Karpas-422 (cell line): ENCODE data around the gene RTP4. TPM values are rescaled to one million over a fixed set of nuclear protein-coding genes. Genes with fewer than 3 reads are reported as not detected.
"Not testable (repeated sequence)": the region's sequence is repeated elsewhere in the genome, so short reads cannot be mapped to it uniquely, and the experiment has no call there.

Experiments
- DNase-seq: peaks from one replicate; pipeline ENCODE4 v3.0.0-alpha.2; 2015
- H2AFZ ChIP-seq: fragments of 200-600 bp; sonication (generic); 2 replicates; pipeline ENCODE4 v1.6.1; 2014; ENCODE audit warnings: antibody characterized with exemption, low read length, mixed read lengths
- H3K27ac ChIP-seq: fragments of 200-600 bp; sonication (generic); 2 replicates; pipeline ENCODE4 v1.5.1; 2014; ENCODE audit warnings: mild to moderate bottlenecking, low read length, moderate library complexity
- H3K27me3 ChIP-seq: fragments of 200-600 bp; sonication (generic); 2 replicates; pipeline ENCODE4 v1.6.1; 2014; ENCODE audit warnings: low read length, mixed read lengths
- H3K36me3 ChIP-seq: fragments of 200-600 bp; sonication (generic); 2 replicates; pipeline ENCODE4 v1.6.1; 2014; ENCODE audit warnings: low read length, mixed read lengths; ENCODE audit not compliant: insufficient read depth
- H3K4me1 ChIP-seq: fragments of 200-600 bp; sonication (generic); 2 replicates; pipeline ENCODE4 v1.6.1; 2014; ENCODE audit warnings: mild to moderate bottlenecking, low read length, mixed read lengths
- H3K4me2 ChIP-seq: fragments of 200-600 bp; sonication (generic); 2 replicates; pipeline ENCODE4 v1.6.1; 2014; ENCODE audit warnings: low read length, low read depth, mild to moderate bottlenecking; ENCODE audit not compliant: poor library complexity, severe bottlenecking
- H3K4me3 ChIP-seq: fragments of 200-600 bp; sonication (generic); 2 replicates; pipeline ENCODE4 v1.5.1; 2014; ENCODE audit warnings: mild to moderate bottlenecking, antibody characterized with exemption, low read length, mixed read lengths
- H3K79me2 ChIP-seq: fragments of 200-600 bp; sonication (generic); 2 replicates; pipeline ENCODE4 v1.6.1; 2014; ENCODE audit warnings: mild to moderate bottlenecking, low read length, mixed read lengths
- H3K9ac ChIP-seq: fragments of 200-600 bp; sonication (generic); 2 replicates; pipeline ENCODE4 v1.6.0; 2014; ENCODE audit warnings: low read length
- H3K9me2 ChIP-seq: fragments of 200-600 bp; sonication (generic), shearing (Covaris generic); replicated peaks from 2 replicates; pipeline ENCODE4 v1.6.0; 2014; ENCODE audit warnings: mild to moderate bottlenecking, low read length, moderate library complexity; ENCODE audit not compliant: insufficient read depth
- H3K9me3 ChIP-seq: fragments of 300-700, 200-600 bp; sonication (generic); 2 replicates; pipeline ENCODE4 v1.6.1; 2014; ENCODE audit warnings: low read length, mixed read lengths
- H4K20me1 ChIP-seq: fragments of 200-600 bp; sonication (generic); 2 replicates; pipeline ENCODE4 v1.6.1; 2014; ENCODE audit warnings: mild to moderate bottlenecking, antibody characterized with exemption, low read length, low read depth; ENCODE audit not compliant: insufficient read depth
- total RNA-seq: library from RNA; depleted of rRNA; stranded (reverse); fragments of >200 nt; shearing (Covaris generic); gene quantifications from 2 replicates; pipeline ENCODE4 v1.2.3, GENCODE V29; 2014; ENCODE audit warnings: low replicate concordance; rRNA removed

Gene RTP4
- total RNA-seq, 1 experiment from 2014 or later: 3.4 TPM

DNA sequence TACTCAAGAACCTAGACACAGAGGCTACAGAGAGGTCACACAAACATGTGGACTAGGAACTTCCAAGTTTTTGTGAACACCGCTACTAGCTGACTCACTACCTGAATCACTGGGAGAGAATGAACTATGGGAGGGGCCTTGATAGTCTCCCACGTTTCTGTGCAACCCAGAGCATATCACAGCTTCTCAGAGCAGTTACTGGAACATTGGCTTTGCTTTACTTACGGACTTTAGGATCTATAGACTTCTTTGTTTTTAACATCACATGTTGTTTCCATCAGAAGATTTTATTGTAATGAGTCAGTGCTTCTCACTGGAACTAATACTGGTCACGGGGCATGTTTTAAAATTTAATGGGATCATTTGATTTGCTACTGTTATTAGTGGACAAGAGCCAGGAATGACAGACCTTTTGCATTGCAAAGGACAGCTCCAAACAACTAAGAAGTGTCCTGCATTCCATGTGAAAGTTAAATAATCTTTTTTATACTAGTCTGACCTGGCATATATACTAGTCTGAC lies 35.6 kb downstream of the RTP4 start:
- no peak overlapping the region; the same call in 1 of the 2 replicates for H2AFZ ChIP-seq
- no peaks in the 10 kb centered on the region for H4K20me1 ChIP-seq
- DNase-seq: no peak
- H3K4me2 ChIP-seq: no peak overlapping the region
- no peaks in the 10 kb centered on the region for H3K79me2 ChIP-seq
- H3K4me3 ChIP-seq: no peak overlapping the region
- no peaks in the 10 kb centered on the region for H3K9me3 ChIP-seq
- no peak overlapping the region for H3K9ac ChIP-seq
- no peak overlapping the region for H3K27ac ChIP-seq
- no peaks in the 10 kb centered on the region for H3K36me3 ChIP-seq
- H3K27me3 ChIP-seq: peaks cover 3% of the 10 kb centered on the region; the same call in 1 of the 2 replicates
- H3K9me2 ChIP-seq: no peaks in the 10 kb centered on the region
- no peaks in the 10 kb centered on the region for H3K4me1 ChIP-seq

DNA sequence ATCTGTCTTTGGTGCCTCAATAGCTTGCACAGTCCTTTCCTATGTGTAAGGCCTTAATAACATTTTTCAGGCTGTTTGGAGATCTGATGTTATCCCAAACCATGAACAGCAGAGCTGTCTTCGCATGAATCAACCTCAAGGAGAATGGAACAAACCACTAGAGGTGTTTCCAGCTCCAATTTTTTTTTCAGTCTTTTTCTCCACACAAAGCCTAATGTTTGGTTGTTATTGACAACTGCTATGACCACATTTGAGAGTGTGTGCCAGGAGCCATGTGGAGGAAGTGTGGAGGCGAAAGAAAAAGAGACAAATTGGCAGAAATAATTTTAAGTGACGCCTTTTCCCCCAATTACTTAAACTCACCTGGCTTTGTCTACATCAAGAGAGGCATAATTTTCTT lies 38.7 kb downstream of the RTP4 start:
- Histone ChIP-seq H3K27ac (no peak overlapping the region), H3K4me3 (no peak overlapping the region), H3K79me2 (no peaks in the 10 kb centered on the region), H3K9ac (no peak overlapping the region), H3K4me2 (no peak overlapping the region), H2AFZ (no peak overlapping the region), H3K4me1 (no peaks in the 10 kb centered on the region), H3K9me3 (no peaks in the 10 kb centered on the region), H3K9me2 (no peaks in the 10 kb centered on the region), H3K27me3 (no peaks in the 10 kb centered on the region; the same call in 1 of the 2 replicates), H4K20me1 (no peaks in the 10 kb centered on the region), H3K36me3 (no peaks in the 10 kb centered on the region)
- no peak for DNase-seq

DNA sequence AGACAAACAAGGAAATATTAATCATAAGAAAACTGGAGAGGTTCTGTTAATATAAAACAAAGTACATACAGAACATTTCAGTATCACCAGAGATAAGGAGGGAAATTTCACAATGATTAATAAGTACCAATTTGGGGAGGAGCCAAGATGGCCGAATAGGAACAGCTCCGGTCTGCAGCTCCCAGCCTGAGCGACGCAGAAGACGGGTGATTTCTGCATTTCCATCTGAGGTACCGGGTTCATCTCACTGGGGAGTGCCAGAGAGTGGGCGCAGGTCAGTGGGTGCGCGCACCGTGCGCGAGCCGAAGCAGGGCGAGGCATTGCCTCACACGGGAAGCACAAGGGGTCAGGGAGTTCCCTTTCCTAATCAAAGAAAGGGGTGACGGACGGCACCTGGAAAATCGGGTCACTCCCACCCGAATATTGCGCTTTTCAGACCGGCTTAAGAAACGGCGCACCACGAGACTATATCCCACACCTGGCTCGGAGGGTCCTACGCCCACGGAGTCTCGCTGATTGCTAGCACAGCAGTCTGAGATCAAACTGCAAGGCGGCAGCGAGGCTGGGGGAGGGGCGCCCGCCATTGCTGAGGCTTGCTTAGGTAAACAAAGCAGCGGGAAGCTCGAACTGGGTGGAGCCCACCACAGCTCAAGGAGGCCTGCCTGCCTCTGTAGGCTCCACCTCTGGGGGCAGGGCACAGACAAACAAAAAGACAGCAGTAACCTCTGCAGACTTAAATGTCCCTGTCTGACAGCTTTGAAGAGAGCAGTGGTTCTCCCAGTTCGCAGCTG lies 44.0 kb downstream of the RTP4 start:
- H3K4me2 ChIP-seq, H3K4me1 ChIP-seq, H3K9me3 ChIP-seq, H4K20me1 ChIP-seq, H3K79me2 ChIP-seq, H3K9ac ChIP-seq, H3K27me3 ChIP-seq, H2AFZ ChIP-seq, H3K9me2 ChIP-seq, H3K4me3 ChIP-seq, H3K27ac ChIP-seq, DNase-seq, H3K36me3 ChIP-seq: not testable (repeated sequence)

Other genes with a start within 250 kb of the RTP4 start
- gene RPL39L, start 228.9 kb upstream of the RTP4 start, total RNA-seq: 142 and 236 TPM in 2 replicates
- 1.2 TPM in 1 of 2 replicates, not detected in the other for gene RTP1, start 170.9 kb upstream of the RTP4 start, total RNA-seq
- 0.04 TPM in 1 of 2 replicates, not detected in the other for gene MASP1, start 76.6 kb upstream of the RTP4 start, total RNA-seq